ENCODE measurements around the gene SPATA13.
"Not testable (repeated sequence)": the region's sequence is repeated elsewhere in the genome, so short reads cannot be mapped to it uniquely, and the experiment has no call there.

Gene SPATA13

GRCh38 chr13:24308068-24308445 is 147.5 kb downstream of the SPATA13 start:
- DNase-seq (ENCODE audit: low read depth in 3 of 3, low spot score in 1 of 3): no peak

GRCh38 chr13:24308488-24309020 is 148.0 kb downstream of the SPATA13 start:
- no peak for DNase-seq (ENCODE audit: low read depth in 3 of 3, low spot score in 1 of 3)

- DNase-seq (ENCODE audit: low read depth in 3 of 3, low spot score in 1 of 3): not testable (repeated sequence)
These were observed 148.8 kb downstream of the SPATA13 start, which contains the start of gene C1QTNF9 for GRCh38 chr13:24309300-24309699. C1QTNF9 (plus strand) TSS chr13:24309580; CDS start chr13:24316004, 6,424 bp downstream.

- DNase-seq (ENCODE audit: low read depth in 3 of 3, low spot score in 1 of 3): no peak
These were observed 152.9 kb downstream of the SPATA13 start for GRCh38 chr13:24313439-24313838.

GRCh38 chr13:24317835-24318234 is 157.3 kb downstream of the SPATA13 start:
- not testable (repeated sequence) for DNase-seq (ENCODE audit: low read depth in 3 of 3, low spot score in 1 of 3)

- not testable (repeated sequence) for DNase-seq (ENCODE audit: low read depth in 3 of 3, low spot score in 1 of 3)
These were observed 158.4 kb downstream of the SPATA13 start for GRCh38 chr13:24318878-24319277.

- not testable (repeated sequence) for DNase-seq (ENCODE audit: low read depth in 3 of 3, low spot score in 1 of 3)
These were observed 159.1 kb downstream of the SPATA13 start for GRCh38 chr13:24319641-24320040.

GRCh38 chr13:24321416-24321815 is 160.9 kb downstream of the SPATA13 start:
- DNase-seq (ENCODE audit: low read depth in 3 of 3, low spot score in 1 of 3): not testable (repeated sequence)

- not testable (repeated sequence) for DNase-seq (ENCODE audit: low read depth in 3 of 3, low spot score in 1 of 3)
These were observed 161.9 kb downstream of the SPATA13 start for GRCh38 chr13:24322470-24322869.

- DNase-seq (ENCODE audit: low read depth in 3 of 3, low spot score in 1 of 3): no peak
These were observed 162.7 kb downstream of the SPATA13 start for GRCh38 chr13:24323036-24323738.

GRCh38 chr13:24323739-24324075 is 163.2 kb downstream of the SPATA13 start:
- no peak for DNase-seq (ENCODE audit: low read depth in 3 of 3, low spot score in 1 of 3)

- DNase-seq (ENCODE audit: low read depth in 3 of 3, low spot score in 1 of 3): not testable (repeated sequence)
These were observed 167.1 kb downstream of the SPATA13 start for GRCh38 chr13:24327598-24327997.

- no peak for DNase-seq (ENCODE audit: low read depth in 3 of 3, low spot score in 1 of 3)
These were observed 167.6 kb downstream of the SPATA13 start for GRCh38 chr13:24328145-24328544.

- no peak for DNase-seq (ENCODE audit: low read depth in 3 of 3, low spot score in 1 of 3)
These were observed 178.2 kb downstream of the SPATA13 start for GRCh38 chr13:24338721-24339120.

- DNase-seq (ENCODE audit: low read depth in 3 of 3, low spot score in 1 of 3): no peak
These were observed 179.6 kb downstream of the SPATA13 start for GRCh38 chr13:24339937-24340607.

- DNase-seq (ENCODE audit: low read depth in 3 of 3, low spot score in 1 of 3): no peak
These were observed 180.1 kb downstream of the SPATA13 start for GRCh38 chr13:24340608-24340955.

- DNase-seq (ENCODE audit: low read depth in 3 of 3, low spot score in 1 of 3): no peak
These were observed 180.9 kb downstream of the SPATA13 start for GRCh38 chr13:24341439-24341838.

- DNase-seq (ENCODE audit: low read depth in 3 of 3, low spot score in 1 of 3): no peak
These were observed 187.9 kb downstream of the SPATA13 start for GRCh38 chr13:24348385-24348784.

- no peak for DNase-seq (ENCODE audit: low read depth in 3 of 3, low spot score in 1 of 3)
These were observed 188.4 kb downstream of the SPATA13 start for GRCh38 chr13:24348797-24349515.

GRCh38 chr13:24349778-24350664 is 189.5 kb downstream of the SPATA13 start:
- DNase-seq (ENCODE audit: low read depth in 3 of 3, low spot score in 1 of 3): not testable (repeated sequence)

- no peak for DNase-seq (ENCODE audit: low read depth in 3 of 3, low spot score in 1 of 3)
These were observed 190.9 kb downstream of the SPATA13 start for GRCh38 chr13:24351423-24351822.
